Gastroesophageal sphincter (tissue), 3 donors: Measurements from ENCODE around the gene TMEM120B.

Source experiments
- CTCF ChIP-seq, 4 experiments: fragments of 200-600 bp in 2 of 4; fragments of 450-650 bp in 2 of 4; sonication (generic) in 1 of 4; IDR thresholded peaks; one replicate each; pipeline ENCODE4 v1.5.1; 2017 to 2019; ENCODE audit warnings: antibody characterized with exemption in 4 of 4, mild to moderate bottlenecking in 2 of 4, moderate library complexity in 2 of 4
- POLR2A ChIP-seq, 2 donors: fragments of 450-650 bp; IDR thresholded peaks; one replicate each; pipeline ENCODE4 v1.6.1; 2017; ENCODE audit warnings: antibody characterized with exemption in 2 of 2, mild to moderate bottlenecking in 2 of 2, moderate library complexity in 1 of 2
- POLR2AphosphoS5 ChIP-seq: sonication (generic); formaldehyde crosslinking; IDR thresholded peaks from one replicate; pipeline ENCODE4 v1.6.1; 2017; ENCODE audit warnings: antibody characterized with exemption

DNA sequence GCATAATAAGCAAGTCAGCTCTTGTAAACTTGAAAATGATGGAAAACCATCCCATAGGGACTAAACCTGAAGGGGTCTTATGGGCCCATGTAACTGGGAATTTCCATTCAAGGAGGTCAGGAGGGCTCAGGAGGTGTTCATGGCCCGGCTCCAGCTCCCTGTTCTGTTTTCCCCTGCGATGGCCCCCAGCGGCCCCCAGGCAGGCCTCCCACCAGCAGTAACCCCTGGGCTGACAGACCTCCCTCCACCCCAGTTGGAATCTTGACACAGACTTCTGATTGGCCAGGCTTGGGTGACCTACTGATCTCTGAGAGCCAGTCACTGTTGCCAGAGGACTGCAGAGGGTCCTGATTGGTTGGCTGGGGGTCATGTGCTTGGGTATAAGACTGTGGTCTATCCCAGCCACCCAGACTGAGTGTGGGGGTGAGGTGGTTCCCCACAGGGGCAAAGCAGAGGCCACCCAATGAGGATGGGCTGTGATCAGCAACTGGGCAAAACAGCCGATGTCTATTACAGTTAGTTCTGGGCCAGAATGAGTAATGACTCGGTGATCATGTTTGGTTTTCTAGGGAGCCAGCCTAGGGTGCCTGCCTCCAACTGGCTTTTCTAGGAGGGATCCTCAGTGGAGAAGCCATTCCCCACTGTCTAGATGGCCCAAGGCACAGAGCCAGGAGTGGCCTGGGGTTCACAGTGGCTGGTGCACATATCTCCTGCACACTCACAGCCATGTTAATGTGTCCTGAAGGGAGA is 53.9 kb downstream of the TMEM120B start:
- TF ChIP-seq CTCF (IDR thresholded peaks at IDR 0.05) (no peak), POLR2A (IDR thresholded peaks at IDR 0.05) (no peak), POLR2AphosphoS5 (no peak)
